AG09309 (cell line): ENCODE data around the gene RGS12.
A peak's percentile ranks its signal among the peaks of the same experiment; 100 is the strongest.

ENCODE experiments used
- DNase-seq: peaks from one replicate; pipeline ENCODE4 v3.0.0-alpha.2; 2010; ENCODE audit warnings: low read depth
- H3K4me3 ChIP-seq: 2 replicates; pipeline ENCODE4 v1.5.1; 2011; ENCODE audit warnings: mild to moderate bottlenecking, low read depth, low read length, moderate library complexity; ENCODE audit not compliant: control insufficient read depth
- CTCF ChIP-seq: IDR thresholded peaks from 2 replicates; pipeline ENCODE4 v1.5.1; 2011; ENCODE audit warnings: mild to moderate bottlenecking, low read depth, low read length, inconsistent platforms; ENCODE audit not compliant: insufficient read depth, control insufficient read depth; ENCODE audit errors: missing control alignments

Gene RGS12

GRCh38 chr4:3287271-3287971, 5.4 kb upstream of the RGS12 start:
- DNase-seq, result no peak
- H3K4me3 ChIP-seq, result no peak overlapping the region
- no peak for TF ChIP-seq CTCF

GRCh38 chr4:3287972-3288570, 4.8 kb upstream of the RGS12 start:
- H3K4me3 ChIP-seq, result no peak overlapping the region
- TF ChIP-seq CTCF, result no peak
- DNase-seq, result no peak

GRCh38 chr4:3288571-3289094, 4.2 kb upstream of the RGS12 start:
- H3K4me3 ChIP-seq, result no peak overlapping the region
- no peak for DNase-seq
- no peak for TF ChIP-seq CTCF

- no peak for TF ChIP-seq CTCF
- no peak overlapping the region for H3K4me3 ChIP-seq
- no peak for DNase-seq
Measured at GRCh38 chr4:3290476-3290875, 2.3 kb upstream of the RGS12 start.

GRCh38 chr4:3290889-3291321, 1.9 kb upstream of the RGS12 start:
- no peak for TF ChIP-seq CTCF
- DNase-seq, result no peak
- H3K4me3 ChIP-seq, result no peak overlapping the region

GRCh38 chr4:3291411-3291968, 1.3 kb upstream of the RGS12 start:
- TF ChIP-seq CTCF, result no peak
- no peak for DNase-seq
- H3K4me3 ChIP-seq, result peak overlapping the region; percentile 96
